HepG2 (cell line): ENCODE data around the gene FAM222A. TPM values are rescaled to one million over a fixed set of nuclear protein-coding genes. Genes with fewer than 3 reads are reported as not detected.
A peak's percentile ranks its signal among the peaks of the same experiment; 100 is the strongest.

Experiments used
- ARNT ChIP-seq: fragments of 450-650 bp; IDR thresholded peaks from 2 replicates; pipeline ENCODE4 v1.6.1; 2017
- CBX2 ChIP-seq, 2 experiments: fragments of 200-600 bp in 1 of 2; sonication (generic); formaldehyde crosslinking in 1 of 2; IDR thresholded peaks; 2 replicates each; pipeline versions ENCODE4 v1.7.0 to v1.8.1; 2018 to 2022; ENCODE audit warnings: low read depth in 2 of 2, low read length in 1 of 2, mild to moderate bottlenecking in 1 of 2, missing genetic modification reagents in 1 of 2
- ERF ChIP-seq: IDR thresholded peaks from 2 replicates; pipeline ENCODE4 v1.6.1; 2018; ENCODE audit warnings: missing biosample characterization, missing genetic modification reagents
- FOXO1 ChIP-seq: sonication (generic); formaldehyde crosslinking; IDR thresholded peaks from 2 replicates; pipeline ENCODE4 v1.4.0; 2020; ENCODE audit warnings: missing genetic modification reagents
- HNRNPUL1 ChIP-seq: fragments of 200-400 bp; formaldehyde crosslinking; IDR thresholded peaks from 2 replicates; pipeline ENCODE4 v1.6.1; 2017; ENCODE audit warnings: low read depth, mild to moderate bottlenecking, low read length, moderate library complexity
- NR2F2 ChIP-seq: IDR thresholded peaks from 2 replicates; pipeline ENCODE4 v1.6.1; 2012; ENCODE audit warnings: low read depth, inconsistent platforms, borderline replicate concordance
- PAF1 ChIP-seq: IDR thresholded peaks from 2 replicates; pipeline ENCODE4 v1.6.1; 2016; ENCODE audit warnings: missing genetic modification reagents, missing compliant biosample characterization
- POLR2AphosphoS5 ChIP-seq: IDR thresholded peaks from 2 replicates; pipeline ENCODE4 v1.6.1; 2012; ENCODE audit warnings: low read depth, low read length
- RORA ChIP-seq: sonication (generic); formaldehyde crosslinking; IDR thresholded peaks from 2 replicates; pipeline ENCODE4 v1.5.0; 2020; ENCODE audit warnings: mild to moderate bottlenecking, missing genetic modification reagents, moderate library complexity
- SALL2 ChIP-seq: sonication (generic); formaldehyde crosslinking; IDR thresholded peaks from 2 replicates; pipeline ENCODE4 v1.8.1; 2023; ENCODE audit warnings: mild to moderate bottlenecking, missing genetic modification reagents, inconsistent platforms
- SMC3 ChIP-seq: IDR thresholded peaks from 2 replicates; pipeline ENCODE4 v1.6.1; 2011; ENCODE audit warnings: low read length, improper control_type of control experiment
- SRSF1 ChIP-seq: fragments of 200-400 bp; formaldehyde crosslinking; optimal IDR thresholded peaks from 2 replicates; pipeline ENCODE3; 2017; ENCODE audit warnings: mild to moderate bottlenecking, low read depth, low read length, moderate library complexity
- TCF12 ChIP-seq, 2 experiments: fragments of 450-650 bp in 1 of 2; sonication (generic) in 1 of 2; formaldehyde crosslinking in 1 of 2; IDR thresholded peaks; 2 replicates each; pipeline versions ENCODE4 v1.6.1 to v1.8.0; 2017 to 2022; ENCODE audit warnings: antibody characterized with exemption in 1 of 2, mild to moderate bottlenecking in 1 of 2, missing genetic modification reagents in 1 of 2, moderate library complexity in 1 of 2
- THAP9 ChIP-seq: sonication (generic); formaldehyde crosslinking; IDR thresholded peaks from 2 replicates; pipeline ENCODE4; 2020; ENCODE audit warnings: missing genetic modification reagents, mild to moderate bottlenecking, borderline replicate concordance
- TIGD3 ChIP-seq: sonication (generic); formaldehyde crosslinking; IDR thresholded peaks from 2 replicates; pipeline ENCODE4 v1.5.1; 2020; ENCODE audit warnings: mild to moderate bottlenecking, missing genetic modification reagents, borderline replicate concordance
- ZNF274 ChIP-seq: sonication (generic); formaldehyde crosslinking; IDR thresholded peaks from 2 replicates; pipeline ENCODE4 v1.5.1; 2020; ENCODE audit warnings: mild to moderate bottlenecking, missing genetic modification reagents
- ZNF414 ChIP-seq: sonication (generic); formaldehyde crosslinking; IDR thresholded peaks from 2 replicates; pipeline ENCODE4 v1.5.0; 2020; ENCODE audit warnings: missing genetic modification reagents
- ZNF614 ChIP-seq: IDR thresholded peaks from 2 replicates; pipeline ENCODE4 v1.6.1; 2018; ENCODE audit warnings: missing biosample characterization, missing genetic modification reagents, inconsistent platforms, borderline replicate concordance
- ZNF83 ChIP-seq: sonication (generic); formaldehyde crosslinking; IDR thresholded peaks from 2 replicates; pipeline ENCODE4 v1.4.0; 2020; ENCODE audit warnings: missing genetic modification reagents, mild to moderate bottlenecking, borderline replicate concordance
- polyA plus RNA-seq, 8 experiments: library from polyadenylated mRNA; depleted of rRNA in 3 of 8; stranded (reverse) in 7 of 8; unstranded in 1 of 8; fragments of >200 nt; fragmentation: Illumina TruSeq in 4 of 8; extraction: Trizol in 4 of 8; gene quantifications; 2 replicates each; pipeline versions ENCODE4 v1.2.1 to v1.2.3, GENCODE V29; 2011 to 2016; ENCODE audit warnings: low read depth in 4 of 8, missing spikeins in 1 of 8, mixed read lengths in 1 of 8; ENCODE audit not compliant: insufficient read depth in 1 of 8
- total RNA-seq, 5 experiments: library from RNA; depleted of rRNA; stranded (reverse); fragments of >200 nt; fragmentation: Illumina TruSeq; extraction: Trizol; gene quantifications; 2 replicates each; pipeline ENCODE4 v1.2.3, GENCODE V29; 2016; ENCODE audit warnings: low read depth in 1 of 5
- TF ChIP-seq, protein P1 (sequence below): sonication (generic); formaldehyde crosslinking; IDR thresholded peaks from 2 replicates; pipeline ENCODE4 v1.5.0; 2020; ENCODE audit warnings: mild to moderate bottlenecking, missing genetic modification reagents, moderate library complexity
- TF ChIP-seq, protein P2 (sequence below): sonication (generic); formaldehyde crosslinking; IDR thresholded peaks from 2 replicates; pipeline ENCODE4 v1.8.1; 2023; ENCODE audit warnings: mild to moderate bottlenecking, inconsistent platforms, moderate library complexity, missing genetic modification reagents, borderline replicate concordance

FAM222A gene
- total and polyA plus RNA-seq, 2 of the 13 experiments (the other 11 are each of a cell fraction or from before 2014, with no cell fraction given) = 2.7 to 9.6 TPM

DNA sequence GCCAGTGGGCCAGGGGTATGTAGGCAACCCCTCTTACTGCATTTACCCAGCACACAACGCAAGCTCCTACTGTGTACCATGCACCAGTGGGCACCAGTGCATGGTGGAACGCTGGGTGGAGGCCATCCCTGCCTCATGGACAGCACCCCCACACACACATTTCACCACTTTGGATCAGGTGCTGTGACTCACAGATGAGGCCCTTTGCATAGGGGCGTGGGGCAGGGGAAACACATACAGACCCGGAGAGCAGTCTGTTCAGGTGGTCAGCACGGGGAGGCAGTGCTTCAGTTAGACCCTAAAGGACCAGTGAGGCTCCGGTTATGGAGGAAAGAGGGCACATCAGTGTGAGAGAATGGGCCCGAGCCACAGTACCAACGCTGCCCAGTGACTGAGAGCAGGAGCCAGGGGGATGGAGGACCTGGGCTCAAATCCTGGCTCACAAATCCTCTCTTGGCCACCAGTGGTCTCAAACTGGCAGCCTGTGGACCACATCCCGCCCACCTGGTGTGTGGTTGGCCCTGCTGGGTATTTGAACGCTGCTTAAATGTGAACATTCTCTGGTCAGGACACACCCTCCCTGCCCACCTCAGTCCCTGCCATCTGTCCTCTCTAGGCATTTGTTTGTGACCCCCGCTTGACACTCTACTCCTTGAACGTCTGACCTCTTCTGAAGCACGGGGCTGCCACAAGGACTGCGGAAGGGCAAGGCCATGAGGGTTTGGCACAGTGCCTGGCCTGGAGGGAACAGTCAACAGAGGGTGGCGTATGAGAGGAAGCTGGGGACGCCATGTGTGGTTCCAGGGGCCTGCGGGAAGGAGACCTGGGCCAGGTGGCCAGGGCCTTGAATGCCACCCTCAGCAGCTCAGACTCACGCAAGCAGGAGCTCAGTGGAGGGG, 46.7 kb downstream of the FAM222A start (continued):
- TF ChIP-seq TIGD3 (CRISPR knock-in tag) (no peak), NR2F2 (0 out of 2 replicates have a peak, but pooled peaks have one; percentile 20), FOXO1 (no peak), ZNF83 (CRISPR knock-in tag) (no peak), SALL2 (CRISPR knock-in tag) (no peak), POLR2AphosphoS5 (no peak), THAP9 (CRISPR knock-in tag) (no peak), SMC3 (no peak), RORA (no peak), CBX2 (IDR thresholded peaks at IDR 0.05; ENCODE audit: low read depth, low read length) (no peak), CBX2 (CRISPR knock-in tag; IDR thresholded peaks at IDR 0.05; ENCODE audit: low read depth) (no peak), ARNT (no peak), SRSF1 (no peak), HNRNPUL1 (no peak), PAF1 (no peak), ZNF614 (CRISPR knock-in tag) (no peak), ZNF274 (CRISPR knock-in tag) (no peak), TCF12 (IDR thresholded peaks at IDR 0.05) (no peak), TCF12 (CRISPR knock-in tag; IDR thresholded peaks at IDR 0.05) (no peak), ZNF414 (CRISPR knock-in tag) (no peak), ERF (no peak)
- TF ChIP-seq, protein P1, sequence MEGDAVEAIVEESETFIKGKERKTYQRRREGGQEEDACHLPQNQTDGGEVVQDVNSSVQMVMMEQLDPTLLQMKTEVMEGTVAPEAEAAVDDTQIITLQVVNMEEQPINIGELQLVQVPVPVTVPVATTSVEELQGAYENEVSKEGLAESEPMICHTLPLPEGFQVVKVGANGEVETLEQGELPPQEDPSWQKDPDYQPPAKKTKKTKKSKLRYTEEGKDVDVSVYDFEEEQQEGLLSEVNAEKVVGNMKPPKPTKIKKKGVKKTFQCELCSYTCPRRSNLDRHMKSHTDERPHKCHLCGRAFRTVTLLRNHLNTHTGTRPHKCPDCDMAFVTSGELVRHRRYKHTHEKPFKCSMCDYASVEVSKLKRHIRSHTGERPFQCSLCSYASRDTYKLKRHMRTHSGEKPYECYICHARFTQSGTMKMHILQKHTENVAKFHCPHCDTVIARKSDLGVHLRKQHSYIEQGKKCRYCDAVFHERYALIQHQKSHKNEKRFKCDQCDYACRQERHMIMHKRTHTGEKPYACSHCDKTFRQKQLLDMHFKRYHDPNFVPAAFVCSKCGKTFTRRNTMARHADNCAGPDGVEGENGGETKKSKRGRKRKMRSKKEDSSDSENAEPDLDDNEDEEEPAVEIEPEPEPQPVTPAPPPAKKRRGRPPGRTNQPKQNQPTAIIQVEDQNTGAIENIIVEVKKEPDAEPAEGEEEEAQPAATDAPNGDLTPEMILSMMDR (CRISPR knock-in tag) = 0 out of 2 replicates have a peak, but pooled peaks have one; percentile 29
- TF ChIP-seq, protein P2, sequence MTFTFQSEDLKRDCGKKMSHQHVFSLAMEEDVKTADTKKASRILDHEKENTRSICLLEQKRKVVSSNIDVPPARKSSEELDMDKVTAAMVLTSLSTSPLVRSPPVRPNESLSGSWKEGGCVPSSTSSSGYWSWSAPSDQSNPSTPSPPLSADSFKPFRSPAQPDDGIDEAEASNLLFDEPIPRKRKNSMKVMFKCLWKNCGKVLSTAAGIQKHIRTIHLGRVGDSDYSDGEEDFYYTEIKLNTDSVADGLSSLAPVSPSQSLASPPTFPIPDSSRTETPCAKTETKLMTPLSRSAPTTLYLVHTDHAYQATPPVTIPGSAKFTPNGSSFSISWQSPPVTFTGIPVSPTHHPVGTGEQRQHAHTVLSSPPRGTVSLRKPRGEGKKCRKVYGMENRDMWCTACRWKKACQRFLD (CRISPR knock-in tag) = no peak
